Panc1 (cell line): Measurements from ENCODE around the gene CROCC2.

ENCODE experiments used
- POLR2AphosphoS5 ChIP-seq: IDR thresholded peaks from 2 replicates; pipeline ENCODE4 v1.6.1; 2012; ENCODE audit warnings: mild to moderate bottlenecking, low read depth, low read length, moderate library complexity
- SIN3A ChIP-seq: IDR thresholded peaks from 2 replicates; pipeline ENCODE4 v1.6.1; 2012; ENCODE audit warnings: low read depth, mild to moderate bottlenecking, low read length, moderate library complexity, borderline replicate concordance; ENCODE audit not compliant: insufficient read depth
- TCF7L2 ChIP-seq: IDR thresholded peaks from 2 replicates; pipeline ENCODE4 v1.6.1; 2011; ENCODE audit warnings: mild to moderate bottlenecking, low read depth, low read length, inconsistent platforms
- TF ChIP-seq, protein P1 (sequence below): fragments of 450-650 bp; IDR thresholded peaks from 2 replicates; pipeline ENCODE4 v1.5.1; 2017; ENCODE audit warnings: mild to moderate bottlenecking

DNA sequence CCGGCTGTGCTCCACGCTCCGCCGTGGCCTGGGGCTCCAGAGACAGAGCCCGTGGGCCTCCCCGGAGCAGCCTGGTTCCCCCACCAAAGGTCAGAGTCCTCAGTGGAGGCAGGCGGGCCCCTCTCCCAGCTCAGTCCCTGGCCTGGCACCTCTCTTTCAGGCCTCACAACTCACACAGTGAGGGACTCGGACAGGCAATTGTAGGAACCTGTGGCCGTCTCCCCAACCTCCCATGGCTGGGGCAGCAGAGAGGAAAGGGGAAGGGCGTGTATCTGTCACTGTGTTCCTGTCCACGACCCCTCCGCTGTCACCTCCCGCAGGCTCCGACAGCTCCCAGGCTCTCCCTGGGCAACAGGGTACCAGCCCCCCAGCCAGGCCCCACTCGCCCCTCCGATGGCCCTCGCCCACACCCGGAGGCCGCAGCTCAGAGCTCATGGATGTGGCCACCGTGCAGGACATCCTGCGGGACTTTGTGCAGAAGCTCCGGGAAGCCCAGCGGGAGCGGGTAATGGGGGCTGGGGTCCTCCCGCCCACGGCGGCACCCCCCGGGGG is 59.8 kb downstream of the CROCC2 start:
- TF ChIP-seq, protein P1, sequence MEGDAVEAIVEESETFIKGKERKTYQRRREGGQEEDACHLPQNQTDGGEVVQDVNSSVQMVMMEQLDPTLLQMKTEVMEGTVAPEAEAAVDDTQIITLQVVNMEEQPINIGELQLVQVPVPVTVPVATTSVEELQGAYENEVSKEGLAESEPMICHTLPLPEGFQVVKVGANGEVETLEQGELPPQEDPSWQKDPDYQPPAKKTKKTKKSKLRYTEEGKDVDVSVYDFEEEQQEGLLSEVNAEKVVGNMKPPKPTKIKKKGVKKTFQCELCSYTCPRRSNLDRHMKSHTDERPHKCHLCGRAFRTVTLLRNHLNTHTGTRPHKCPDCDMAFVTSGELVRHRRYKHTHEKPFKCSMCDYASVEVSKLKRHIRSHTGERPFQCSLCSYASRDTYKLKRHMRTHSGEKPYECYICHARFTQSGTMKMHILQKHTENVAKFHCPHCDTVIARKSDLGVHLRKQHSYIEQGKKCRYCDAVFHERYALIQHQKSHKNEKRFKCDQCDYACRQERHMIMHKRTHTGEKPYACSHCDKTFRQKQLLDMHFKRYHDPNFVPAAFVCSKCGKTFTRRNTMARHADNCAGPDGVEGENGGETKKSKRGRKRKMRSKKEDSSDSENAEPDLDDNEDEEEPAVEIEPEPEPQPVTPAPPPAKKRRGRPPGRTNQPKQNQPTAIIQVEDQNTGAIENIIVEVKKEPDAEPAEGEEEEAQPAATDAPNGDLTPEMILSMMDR = no peak
- TF ChIP-seq POLR2AphosphoS5 (no peak), SIN3A (no peak), TCF7L2 (no peak)
